GM21786 (cell line): ENCODE data around the gene ALDH1A3.

Experiments used
- ATAC-seq: cut with Tn5 transposase; IDR thresholded peaks from one replicate; pipeline ENCODE4 v1.9.1; 2021; ENCODE audit not compliant: unreplicated experiment

The ALDH1A3 gene

DNA sequence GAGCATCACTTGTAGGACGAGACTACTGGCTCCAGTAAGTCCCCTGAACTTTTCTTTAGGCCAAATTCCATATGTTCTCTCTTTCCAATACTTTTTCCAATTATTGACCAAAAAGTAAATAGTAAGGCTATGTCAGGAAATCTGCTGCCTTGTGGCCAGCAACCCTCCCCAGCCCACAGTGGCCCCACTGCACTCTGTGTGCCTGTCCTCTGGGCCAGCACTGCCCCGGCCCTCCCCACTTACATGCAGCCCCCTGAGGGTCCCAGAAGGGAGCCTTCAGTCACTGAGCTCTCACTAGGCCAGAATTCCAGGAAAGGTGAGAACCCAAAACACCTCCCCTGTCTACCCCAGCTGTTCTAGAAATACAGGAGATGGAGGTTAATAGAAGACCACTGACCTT, 21.3 kb upstream of the ALDH1A3 start:
- no peak for ATAC-seq

GRCh38 chr15:100859970-100860828, 19.4 kb upstream of the ALDH1A3 start:
- ATAC-seq = no peak

DNA sequence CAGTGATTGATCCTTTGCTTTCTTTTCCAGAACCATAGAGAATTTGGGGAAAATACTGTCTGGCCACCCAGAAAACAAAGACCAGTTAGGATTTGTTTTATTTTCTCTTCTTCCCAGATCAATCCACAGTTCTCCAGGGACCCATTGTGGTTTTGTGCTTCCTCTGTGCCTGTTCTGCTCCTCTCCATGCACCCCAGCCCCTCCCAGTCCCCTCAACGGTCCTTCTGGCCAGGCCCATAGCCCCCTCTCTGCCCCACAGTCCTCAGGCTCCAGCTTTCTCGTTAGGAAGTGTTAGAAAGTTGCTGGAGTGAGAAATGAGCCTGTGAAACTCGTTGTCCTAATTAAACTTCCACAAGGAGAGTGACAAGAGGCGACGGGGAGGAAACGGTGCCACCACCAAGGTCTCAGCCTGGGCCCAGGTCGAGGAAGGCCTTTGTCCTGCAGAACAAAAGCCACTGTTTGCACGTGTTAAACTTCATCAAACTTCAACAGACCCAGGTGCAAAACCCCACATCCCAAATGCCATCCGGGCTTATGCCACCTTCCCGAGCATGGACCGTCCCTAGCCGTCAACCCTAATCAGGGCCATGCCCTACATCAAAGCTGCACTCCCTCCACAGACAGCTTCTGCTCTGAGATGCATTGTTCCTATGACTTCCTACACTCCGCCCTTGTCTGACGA, 18.7 kb upstream of the ALDH1A3 start:
- no peak for ATAC-seq

DNA sequence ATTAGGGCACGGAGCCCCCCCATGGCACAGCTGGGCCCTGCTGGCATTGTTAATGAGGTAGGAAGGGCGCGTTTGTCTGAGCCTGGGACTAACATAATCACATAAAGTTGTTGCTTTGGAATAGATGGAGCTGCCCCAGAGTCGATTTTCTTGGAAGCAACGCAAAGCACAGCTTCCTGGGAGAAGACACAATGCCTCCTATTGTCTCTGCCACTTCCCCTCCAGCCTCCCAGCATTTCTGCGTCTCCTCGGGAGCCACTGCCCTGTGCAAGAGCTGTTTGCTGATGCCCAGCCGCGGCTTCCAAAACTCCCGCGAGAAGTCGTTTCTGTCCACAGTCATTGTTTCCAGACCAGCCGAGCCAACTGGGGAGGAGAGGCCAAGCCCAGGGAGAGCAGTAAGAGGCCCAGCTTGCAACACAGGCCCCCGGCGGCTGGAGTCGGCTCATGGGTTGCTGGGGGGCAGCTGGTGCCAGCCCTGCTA, 18.1 kb upstream of the ALDH1A3 start:
- no peak for ATAC-seq

DNA sequence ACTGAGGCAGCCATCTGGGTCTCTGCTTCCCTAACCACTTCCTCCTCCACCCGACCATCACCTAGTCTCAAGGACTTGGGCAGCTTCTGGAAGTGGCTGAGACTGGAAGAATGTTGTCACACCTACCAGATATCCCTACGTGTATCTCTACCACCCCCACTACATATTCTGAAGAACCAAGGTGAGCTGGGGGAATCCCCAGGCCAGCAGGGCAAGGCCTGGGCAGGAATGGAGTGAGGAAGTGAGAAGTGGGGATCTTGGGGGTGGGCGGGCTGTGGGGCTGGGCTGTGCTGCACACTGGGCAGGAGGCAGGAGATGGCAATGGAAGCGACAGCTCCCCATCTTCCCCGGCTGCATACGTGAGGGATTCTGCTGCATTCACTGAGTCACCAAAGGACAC, 17.5 kb upstream of the ALDH1A3 start:
- no peak for ATAC-seq

DNA sequence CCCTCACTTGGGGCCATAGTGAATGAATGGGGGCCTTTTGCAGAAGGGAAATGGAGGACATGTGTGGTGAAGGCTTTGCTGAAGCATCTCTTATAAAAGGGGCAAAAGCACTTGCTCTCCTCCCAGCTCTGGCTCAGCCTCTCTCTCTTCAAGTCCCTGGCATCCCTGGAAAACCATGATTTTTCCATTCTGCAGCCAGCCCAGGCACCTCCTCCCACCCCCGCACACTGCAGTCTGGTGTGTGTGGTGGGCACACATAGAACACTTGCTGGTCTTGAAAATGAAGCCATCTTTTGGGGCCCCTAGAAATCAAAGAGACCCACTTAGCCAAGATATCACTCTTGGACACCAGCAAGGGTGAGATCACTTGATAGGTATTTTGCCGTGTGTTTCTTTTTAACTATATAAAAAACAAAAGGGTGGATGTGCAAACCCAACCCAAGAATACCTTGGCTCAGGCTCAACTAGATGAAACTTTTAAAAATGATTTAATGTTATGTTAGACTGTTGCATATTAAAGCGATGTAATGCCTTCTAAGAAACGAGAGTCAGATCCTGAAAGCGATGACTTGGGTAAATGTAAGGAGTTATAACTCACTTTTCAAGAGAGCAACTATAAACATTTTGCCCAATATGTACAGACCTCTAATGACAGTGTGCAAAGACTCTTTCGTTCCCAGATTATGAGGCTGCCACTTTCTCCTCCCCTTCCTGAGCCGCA, 16.4 kb upstream of the ALDH1A3 start:
- no peak for ATAC-seq

DNA sequence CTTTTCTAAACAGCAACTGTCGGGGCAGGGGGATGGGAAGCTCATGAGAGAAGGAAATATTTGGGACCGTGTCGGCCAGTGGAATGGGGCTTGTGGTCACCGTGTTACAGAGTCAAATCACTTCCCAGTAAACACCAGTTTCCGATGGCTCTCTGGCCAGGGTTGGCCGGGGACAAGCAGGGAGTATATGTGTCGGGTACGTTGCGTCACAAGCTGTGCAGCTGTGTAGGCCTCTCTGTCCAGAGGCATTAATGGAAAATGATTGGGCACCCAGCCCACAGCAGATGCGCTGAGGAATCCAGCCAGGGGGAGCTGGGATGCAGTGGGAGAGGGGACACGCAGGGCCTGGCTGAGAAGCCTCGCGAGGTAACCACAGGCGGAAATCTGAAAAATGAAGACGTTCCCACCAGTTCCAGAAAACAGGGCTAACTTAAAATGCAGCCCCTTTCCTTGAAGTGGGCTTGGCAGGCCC, 15.8 kb upstream of the ALDH1A3 start:
- no peak for ATAC-seq

GRCh38 chr15:100866386-100867330, 13.0 kb upstream of the ALDH1A3 start:
- ATAC-seq = no peak

DNA sequence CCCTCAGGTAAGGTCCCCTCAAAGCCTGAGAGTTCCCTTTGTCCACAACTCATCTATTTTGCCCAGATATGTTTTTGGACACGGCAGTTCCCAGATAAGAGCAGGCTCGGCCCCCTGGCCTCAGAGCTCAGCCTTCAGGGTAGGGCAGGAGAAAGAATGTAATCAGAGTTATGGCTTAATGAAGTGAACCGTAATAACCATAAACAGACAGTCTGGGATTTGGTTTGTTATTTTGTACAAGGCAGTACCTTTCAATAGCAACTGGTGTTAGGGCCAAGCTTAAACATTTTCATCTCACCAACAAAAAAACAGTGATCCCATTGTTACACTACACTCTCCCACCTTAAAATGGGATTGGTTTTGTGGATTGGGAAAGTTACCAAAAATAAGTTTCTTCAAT, 12.2 kb upstream of the ALDH1A3 start:
- no peak for ATAC-seq

- ATAC-seq = no peak
These were observed 10.3 kb upstream of the ALDH1A3 start for GRCh38 chr15:100869151-100869999.

GRCh38 chr15:100873029-100873677, 6.5 kb upstream of the ALDH1A3 start:
- ATAC-seq = peak; percentile 55

DNA sequence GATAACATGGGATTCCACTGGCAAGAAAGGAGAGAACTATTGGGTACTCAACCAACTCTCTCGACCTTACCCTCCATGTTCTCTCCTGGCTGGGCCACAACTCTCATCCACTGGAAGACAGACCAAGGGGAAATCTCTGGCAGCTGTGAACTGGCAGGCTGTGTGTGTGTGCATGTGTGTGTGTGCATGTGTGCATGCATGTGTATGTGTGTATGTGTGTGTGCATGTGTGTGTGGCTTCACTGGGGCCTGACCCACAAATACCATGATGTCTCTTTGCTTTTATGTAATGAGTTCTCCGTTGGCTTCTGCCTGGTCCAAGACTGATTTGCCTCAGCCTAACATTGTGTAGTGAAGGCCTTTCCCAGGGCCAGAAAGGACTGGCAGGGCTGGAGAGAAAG, 4.1 kb upstream of the ALDH1A3 start:
- ATAC-seq = no peak

- no peak for ATAC-seq
These were observed 3.7 kb upstream of the ALDH1A3 start for GRCh38 chr15:100875976-100876375.

DNA sequence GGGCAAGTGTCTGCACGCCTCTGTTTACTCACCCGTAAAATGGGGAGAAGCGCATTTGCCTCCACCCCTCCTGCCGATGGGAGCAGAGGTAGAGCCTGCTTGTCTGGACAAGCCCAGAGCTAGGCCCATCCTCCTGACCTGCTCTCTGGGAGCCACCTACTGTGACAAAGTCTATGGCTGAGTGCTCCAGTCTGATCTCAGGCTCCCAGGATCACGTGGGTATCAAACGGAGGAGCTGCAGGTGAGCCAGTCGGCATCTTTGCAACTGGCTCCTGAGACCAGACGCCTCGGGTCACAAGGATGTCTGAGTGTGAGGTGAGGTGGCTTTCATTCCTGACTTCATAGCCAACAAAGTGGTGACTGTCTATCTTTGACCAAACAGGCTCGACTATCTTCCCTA, 2.1 kb upstream of the ALDH1A3 start:
- ATAC-seq = no peak

DNA sequence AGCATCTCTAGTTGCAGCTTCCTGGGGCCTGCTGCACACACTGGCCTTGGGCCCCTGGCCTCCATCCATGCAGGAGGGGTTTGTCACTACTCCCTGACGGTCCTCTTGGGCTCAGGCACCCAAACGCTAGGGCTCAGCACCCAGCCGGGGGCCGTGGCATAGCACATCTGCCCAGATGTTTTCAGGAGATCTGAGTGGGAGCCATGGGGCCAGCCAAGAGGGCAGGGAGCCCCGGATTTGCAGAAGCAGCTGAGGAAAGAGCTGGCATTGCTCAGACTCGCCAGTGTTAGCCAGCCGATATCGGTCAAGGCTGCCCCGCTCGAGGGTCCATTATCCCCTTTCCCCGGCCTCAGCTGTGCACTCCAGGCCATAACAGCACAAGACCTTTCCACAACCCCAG, 1.5 kb upstream of the ALDH1A3 start:
- ATAC-seq = no peak

DNA sequence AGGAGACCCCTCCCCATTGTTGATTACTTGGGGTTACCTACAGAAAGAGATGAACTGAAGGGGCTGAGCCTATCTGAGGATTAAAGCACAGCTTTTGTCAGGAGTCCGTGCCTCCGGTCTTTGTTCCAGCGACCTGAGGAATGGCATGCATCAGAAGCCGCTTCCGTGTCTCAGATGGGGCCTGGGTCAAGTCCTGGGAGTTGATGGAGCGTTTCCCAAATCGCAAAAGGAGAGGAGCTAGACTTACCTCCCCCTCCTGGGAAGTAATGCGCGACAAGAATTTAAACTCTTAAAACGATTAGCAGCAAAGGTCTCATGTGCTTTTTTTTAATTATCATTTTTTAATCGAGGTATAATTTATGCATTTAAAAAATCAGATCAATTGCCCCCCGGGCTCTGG, 983 bp upstream of the ALDH1A3 start:
- no peak for ATAC-seq

DNA sequence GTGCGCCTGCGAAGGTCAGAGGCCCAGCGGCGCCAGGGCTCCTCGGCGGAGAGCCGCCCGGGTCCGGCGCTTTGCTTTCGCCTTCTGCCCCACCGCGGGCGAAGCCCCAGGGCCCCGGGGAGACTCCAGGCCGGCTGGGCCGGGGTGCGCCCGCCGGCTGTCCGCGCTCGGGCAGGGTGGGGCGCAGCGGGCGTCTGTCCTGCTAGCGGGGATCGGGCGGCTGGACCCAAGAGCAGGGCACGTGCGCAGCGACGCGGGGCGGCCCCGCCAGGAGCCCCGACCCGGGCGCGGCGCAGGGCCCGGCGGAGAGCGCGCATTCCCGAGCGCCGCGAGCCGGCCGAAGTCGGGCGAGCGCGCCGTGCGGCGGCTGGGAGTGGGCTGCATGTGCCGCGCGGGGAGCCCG, 569 bp upstream of the ALDH1A3 start:
- ATAC-seq = no peak

GRCh38 chr15:100880139-100880896, 687 bp downstream of the ALDH1A3 start:
- ATAC-seq = no peak
